K562 (cell line): ENCODE data around the gene PRRC2A. TPM values are rescaled to one million over a fixed set of nuclear protein-coding genes. Genes with fewer than 3 reads are reported as not detected.

Experiments
- ATF6 ChIP-seq: sonication (generic); formaldehyde crosslinking; IDR thresholded peaks from 2 replicates; pipeline ENCODE4 v1.4.0; 2020; ENCODE audit warnings: mild to moderate bottlenecking, missing genetic modification reagents
- polyA plus RNA-seq, 8 experiments: library from polyadenylated mRNA; depleted of rRNA in 4 of 8; stranded (reverse) in 5 of 8; unstranded in 3 of 8; fragments of >200 nt; fragmentation: Nextera tagmentation in 2 of 8; fragmentation: Illumina TruSeq in 1 of 8; extraction: Ambion mirVana in 2 of 8; extraction: Trizol in 1 of 8; gene quantifications; 2 replicates each; pipeline versions ENCODE4 v1.2.1 to v1.2.3, GENCODE V29; 2011 to 2014; ENCODE audit warnings: inconsistent platforms in 1 of 8, missing spikeins in 1 of 8
- total RNA-seq, 7 experiments: library from RNA; depleted of rRNA in 6 of 7; stranded (reverse); fragments of >200 nt in 6 of 7; fragmentation: Illumina TruSeq in 2 of 7; extraction: Trizol in 2 of 7; gene quantifications; 2 replicates each; pipeline versions ENCODE4 v1.2.1 to v1.2.3, GENCODE V29; 2011 to 2021; ENCODE audit warnings: low replicate concordance in 1 of 7
- TF ChIP-seq, protein P1 (sequence below): sonication (generic); formaldehyde crosslinking; IDR thresholded peaks from 2 replicates; pipeline ENCODE4 v1.8.1; 2023; ENCODE audit warnings: missing genetic modification reagents, mild to moderate bottlenecking, borderline replicate concordance

The PRRC2A gene
- total and polyA plus RNA-seq, 9 of the 15 experiments (the other 6 are each of a cell fraction or from before 2014, with no cell fraction given): 1.0 to 332 (median 63.0) TPM

DNA sequence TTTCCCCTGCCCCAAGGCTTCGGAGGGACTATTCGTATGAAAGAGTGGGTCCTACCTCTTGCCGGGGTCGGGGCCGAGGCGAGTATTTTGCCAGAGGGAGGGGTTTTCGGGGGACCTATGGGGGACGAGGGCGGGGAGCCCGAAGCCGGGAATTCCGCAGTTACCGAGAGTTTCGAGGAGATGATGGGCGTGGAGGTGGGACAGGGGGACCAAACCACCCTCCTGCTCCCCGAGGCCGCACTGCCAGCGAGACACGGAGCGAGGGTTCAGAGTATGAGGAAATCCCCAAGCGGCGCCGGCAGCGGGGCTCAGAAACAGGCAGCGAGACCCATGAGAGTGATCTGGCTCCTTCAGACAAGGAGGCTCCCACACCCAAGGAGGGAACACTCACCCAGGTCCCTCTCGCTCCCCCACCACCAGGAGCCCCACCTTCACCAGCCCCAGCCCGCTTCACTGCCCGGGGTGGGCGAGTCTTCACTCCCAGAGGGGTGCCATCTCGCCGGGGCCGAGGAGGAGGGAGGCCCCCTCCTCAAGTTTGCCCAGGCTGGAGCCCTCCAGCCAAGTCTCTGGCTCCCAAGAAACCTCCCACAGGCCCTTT, 11.3 kb downstream of the PRRC2A start (continued):
- TF ChIP-seq, protein P1, sequence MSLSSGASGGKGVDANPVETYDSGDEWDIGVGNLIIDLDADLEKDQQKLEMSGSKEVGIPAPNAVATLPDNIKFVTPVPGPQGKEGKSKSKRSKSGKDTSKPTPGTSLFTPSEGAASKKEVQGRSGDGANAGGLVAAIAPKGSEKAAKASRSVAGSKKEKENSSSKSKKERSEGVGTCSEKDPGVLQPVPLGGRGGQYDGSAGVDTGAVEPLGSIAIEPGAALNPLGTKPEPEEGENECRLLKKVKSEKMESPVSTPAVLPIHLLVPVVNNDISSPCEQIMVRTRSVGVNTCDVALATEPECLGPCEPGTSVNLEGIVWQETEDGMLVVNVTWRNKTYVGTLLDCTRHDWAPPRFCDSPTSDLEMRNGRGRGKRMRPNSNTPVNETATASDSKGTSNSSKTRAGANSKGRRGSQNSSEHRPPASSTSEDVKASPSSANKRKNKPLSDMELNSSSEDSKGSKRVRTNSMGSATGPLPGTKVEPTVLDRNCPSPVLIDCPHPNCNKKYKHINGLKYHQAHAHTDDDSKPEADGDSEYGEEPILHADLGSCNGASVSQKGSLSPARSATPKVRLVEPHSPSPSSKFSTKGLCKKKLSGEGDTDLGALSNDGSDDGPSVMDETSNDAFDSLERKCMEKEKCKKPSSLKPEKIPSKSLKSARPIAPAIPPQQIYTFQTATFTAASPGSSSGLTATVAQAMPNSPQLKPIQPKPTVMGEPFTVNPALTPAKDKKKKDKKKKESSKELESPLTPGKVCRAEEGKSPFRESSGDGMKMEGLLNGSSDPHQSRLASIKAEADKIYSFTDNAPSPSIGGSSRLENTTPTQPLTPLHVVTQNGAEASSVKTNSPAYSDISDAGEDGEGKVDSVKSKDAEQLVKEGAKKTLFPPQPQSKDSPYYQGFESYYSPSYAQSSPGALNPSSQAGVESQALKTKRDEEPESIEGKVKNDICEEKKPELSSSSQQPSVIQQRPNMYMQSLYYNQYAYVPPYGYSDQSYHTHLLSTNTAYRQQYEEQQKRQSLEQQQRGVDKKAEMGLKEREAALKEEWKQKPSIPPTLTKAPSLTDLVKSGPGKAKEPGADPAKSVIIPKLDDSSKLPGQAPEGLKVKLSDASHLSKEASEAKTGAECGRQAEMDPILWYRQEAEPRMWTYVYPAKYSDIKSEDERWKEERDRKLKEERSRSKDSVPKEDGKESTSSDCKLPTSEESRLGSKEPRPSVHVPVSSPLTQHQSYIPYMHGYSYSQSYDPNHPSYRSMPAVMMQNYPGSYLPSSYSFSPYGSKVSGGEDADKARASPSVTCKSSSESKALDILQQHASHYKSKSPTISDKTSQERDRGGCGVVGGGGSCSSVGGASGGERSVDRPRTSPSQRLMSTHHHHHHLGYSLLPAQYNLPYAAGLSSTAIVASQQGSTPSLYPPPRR (CRISPR knock-in tag): no peak
- no peak for TF ChIP-seq ATF6 (CRISPR knock-in tag)
